Endothelial cell of umbilical vein (primary cell): ENCODE results near the gene BCR. TPM values are rescaled to one million over a fixed set of nuclear protein-coding genes. Genes with fewer than 3 reads are reported as not detected.

Source experiments
- BruUV-seq: library from RNA; stranded (reverse); fragments of 400-500 nt; replicated peaks from 2 replicates; lab custom pipeline; 2021; lab: Mats Ljungman, UMichigan
- CTCF ChIA-PET: fragments of 300-600, 350-600 bp; sonication (Branson Sonifier 250); formaldehyde crosslinking; loops from one replicate; lab custom pipeline; 2021; ENCODE audit warnings: antibody characterized with exemption, inconsistent platforms; lab: Charles Lee
- POLR2A ChIA-PET: fragments of 300-600, 350-600 bp; sonication (Branson Sonifier 250); formaldehyde crosslinking; loops from one replicate; lab custom pipeline; 2021; ENCODE audit warnings: antibody characterized with exemption, inconsistent platforms; lab: Charles Lee
- DNase-seq: peaks from one replicate; pipeline ENCODE4 v3.0.0-alpha.2; 2011; ENCODE audit warnings: low read depth, low spot score
- FAIRE-seq: peaks from 2 replicates; lab custom pipeline; 2011; peaks lifted over from hg19 to GRCh38; lab: Jason Lieb, UNC
- H2AFZ ChIP-seq: 2 replicates; pipeline ENCODE4 v1.6.0; 2012; ENCODE audit warnings: low read depth, low read length, control low read depth, inconsistent platforms
- H3K27ac ChIP-seq: 2 replicates; pipeline ENCODE4 v1.5.1; 2011; ENCODE audit warnings: low read depth, mild to moderate bottlenecking, control low read depth, low read length, moderate library complexity; ENCODE audit not compliant: insufficient read depth
- H3K27me3 ChIP-seq, 2 experiments: 2 replicates each; pipeline versions ENCODE4 v1.6.0 to v1.6.1; 2011; ENCODE audit warnings: low read length in 2 of 2, mixed read lengths in 1 of 2; ENCODE audit not compliant: control insufficient read depth in 2 of 2, insufficient read depth in 2 of 2
- H3K36me3 ChIP-seq, 2 experiments: 2 replicates in 1 of 2; 3 replicates in 1 of 2; pipeline ENCODE4 v1.5.1; 2011; ENCODE audit warnings: low read length in 2 of 2, mild to moderate bottlenecking in 1 of 2, moderate library complexity in 1 of 2; ENCODE audit not compliant: control insufficient read depth in 2 of 2, insufficient read depth in 2 of 2; ENCODE audit errors: extremely low read depth in 1 of 2
- H3K4me1 ChIP-seq: 3 replicates; pipeline ENCODE4 v1.5.1; 2011; ENCODE audit warnings: mild to moderate bottlenecking, low read length; ENCODE audit not compliant: control insufficient read depth, insufficient read depth; ENCODE audit errors: extremely low read depth
- H3K4me2 ChIP-seq: 2 replicates; pipeline ENCODE4 v1.6.1; 2011; ENCODE audit warnings: low read length, control low read depth, mixed read lengths; ENCODE audit not compliant: insufficient read depth
- H3K4me3 ChIP-seq, 3 experiments: fragments of 200-600 bp in 1 of 3; sonication (generic), shearing (Covaris generic) in 1 of 3; replicated peaks in 1 of 3; 2 replicates each; pipeline ENCODE4 v1.5.1; 2011 to 2016; ENCODE audit warnings: control low read depth in 3 of 3, low read length in 3 of 3, mild to moderate bottlenecking in 2 of 3, inconsistent platforms in 1 of 3, low read depth in 1 of 3, moderate library complexity in 1 of 3; ENCODE audit not compliant: insufficient read depth in 1 of 3
- H3K79me2 ChIP-seq: 2 replicates; pipeline ENCODE4 v1.6.0; 2012; ENCODE audit warnings: low read length, inconsistent platforms; ENCODE audit not compliant: control insufficient read depth, insufficient read depth
- H3K9ac ChIP-seq: replicated peaks from 2 replicates; pipeline ENCODE3; 2011; ENCODE audit warnings: low read length, control low read depth; ENCODE audit not compliant: insufficient read depth; ENCODE audit errors: extremely low read depth
- H3K9me1 ChIP-seq: replicated peaks from 3 replicates; pipeline ENCODE4 v1.6.0; 2011; ENCODE audit warnings: mild to moderate bottlenecking, low read length; ENCODE audit not compliant: control insufficient read depth, insufficient read depth; ENCODE audit errors: extremely low read depth
- H3K9me3 ChIP-seq: replicated peaks from 2 replicates; pipeline ENCODE4 v1.5.1; 2012; ENCODE audit warnings: low read length, inconsistent platforms; ENCODE audit not compliant: control insufficient read depth, insufficient read depth
- H4K20me1 ChIP-seq: replicated peaks from 2 replicates; pipeline ENCODE3; 2011; ENCODE audit warnings: mild to moderate bottlenecking, low read length; ENCODE audit not compliant: control insufficient read depth, insufficient read depth; ENCODE audit errors: extremely low read depth
- CTCF ChIP-seq, 2 donors: IDR thresholded peaks; 1 replicate in 1 of 2; 2 replicates in 1 of 2; pipeline ENCODE4 v1.5.1; 2011; ENCODE audit warnings: low read length in 2 of 2, mild to moderate bottlenecking in 2 of 2, moderate library complexity in 2 of 2, control low read depth in 1 of 2, inconsistent platforms in 1 of 2, low read depth in 1 of 2; ENCODE audit not compliant: insufficient read depth in 1 of 2; ENCODE audit errors: extremely low read depth in 1 of 2
- EZH2 ChIP-seq: IDR thresholded peaks from 2 replicates; pipeline ENCODE4 v1.6.1; 2012; ENCODE audit warnings: borderline replicate concordance, low read depth, mild to moderate bottlenecking, moderate library complexity, low read length, inconsistent platforms; ENCODE audit not compliant: severe bottlenecking
- FOS ChIP-seq: IDR thresholded peaks from 2 replicates; pipeline ENCODE4 v1.6.1; 2011; ENCODE audit warnings: mild to moderate bottlenecking, low read length, moderate library complexity, borderline replicate concordance; ENCODE audit not compliant: insufficient read depth
- GATA2 ChIP-seq: IDR thresholded peaks from 2 replicates; pipeline ENCODE4 v1.7.0; 2011; ENCODE audit warnings: low read depth, mild to moderate bottlenecking, moderate library complexity, mixed read lengths, low read length; ENCODE audit not compliant: insufficient read length, insufficient read depth
- JUN ChIP-seq: IDR thresholded peaks from 2 replicates; pipeline ENCODE4 v1.6.1; 2011; ENCODE audit warnings: borderline replicate concordance, low read depth; ENCODE audit not compliant: insufficient read length, insufficient read depth
- MAX ChIP-seq: IDR thresholded peaks from 2 replicates; pipeline ENCODE4 v1.6.1; 2011; ENCODE audit not compliant: insufficient read depth, insufficient read length
- MYC ChIP-seq: IDR thresholded peaks from one replicate; pipeline ENCODE4 v1.6.1; 2011; ENCODE audit warnings: mild to moderate bottlenecking, low read depth, low read length
- POLR2A ChIP-seq: IDR thresholded peaks from 2 replicates; pipeline ENCODE4 v1.6.1; 2012; ENCODE audit warnings: low read depth, mild to moderate bottlenecking, control low read depth, low read length
- POLR2AphosphoS5 ChIP-seq: IDR thresholded peaks from 2 replicates; pipeline ENCODE4 v1.6.1; 2012; ENCODE audit warnings: low read depth, mild to moderate bottlenecking, control low read depth, low read length, moderate library complexity; ENCODE audit not compliant: insufficient read depth
- dilution Hi-C: fragments of 300-500 bp; cut with MboI; formaldehyde crosslinking; loops from one replicate; pipeline ENCODE4 v1.15.0; 2019; ENCODE audit warnings: low sequenced_read_pairs; ENCODE audit not compliant: extremely low pct_ligation_motif_present
- intact Hi-C: fragments of 100-400 bp; cut with micrococcal nuclease; formaldehyde crosslinking; loops from one replicate; pipeline ENCODE4 v1.10.0; 2022
- polyA plus RNA-seq, 4 experiments: library from polyadenylated mRNA; depleted of rRNA in 3 of 4; stranded (reverse) in 3 of 4; unstranded in 1 of 4; fragments of >200 nt; gene quantifications; 2 replicates each; pipeline versions ENCODE4 v1.2.1 to v1.2.3, GENCODE V29; 2011 to 2012; ENCODE audit warnings: missing spikeins in 1 of 4
- total RNA-seq: library from RNA; stranded (reverse); gene quantifications from 2 replicates; pipeline ENCODE4 v1.2.3, GENCODE V29; 2021

The BCR gene
- total and polyA plus RNA-seq, 2 donors (not counting 3 experiments of a cell fraction or from before 2014, with no cell fraction given), result 129 to 141 TPM

- FAIRE-seq (no peak), DNase-seq (no peak)
- Histone ChIP-seq H3K4me1 (no peaks in the 10 kb centered on the region), H3K27ac (no peak overlapping the region), H3K79me2 (no peaks in the 10 kb centered on the region), H2AFZ (no peak overlapping the region), H3K27me3 (no peaks in the 10 kb centered on the region), H3K9me1 (no peaks in the 10 kb centered on the region), H3K4me3 (no peak overlapping the region), H3K36me3 (no peaks in the 10 kb centered on the region), H3K9me3 (no peaks in the 10 kb centered on the region), H3K9ac (no peak overlapping the region), H4K20me1 (no peaks in the 10 kb centered on the region), H3K4me2 (no peak overlapping the region)
- TF ChIP-seq GATA2, result no peak
- no peak for TF ChIP-seq EZH2
- no peak for TF ChIP-seq MAX
- TF ChIP-seq MYC, result no peak
- TF ChIP-seq POLR2AphosphoS5, result no peak
- no peak for TF ChIP-seq CTCF (IDR thresholded peaks at IDR 0.05; ENCODE audit: extremely low read depth in 1 of 2, insufficient read depth in 1 of 2, low read depth in 1 of 2, low read length in 2 of 2)
- TF ChIP-seq FOS, result no peak
- no peak for TF ChIP-seq JUN
- no peak for TF ChIP-seq POLR2A
- CTCF ChIA-PET, result interaction anchor here (0.7 to 0.8 kb wide), 2 partner anchors 15 to 23 kb away, joined by 3 read pairs; no protein-coding TSS in a partner anchor
- intact Hi-C loops (no loop called here), dilution Hi-C loops (no loop called here)
- POLR2A ChIA-PET, result no interaction called here
- no TSS peak for BruUV-seq
These were observed 26.3 kb upstream of the BCR start for GRCh38 chr22:23153994-23154393.
